Epidermal melanocyte (primary cell): ENCODE data around the gene ZDHHC14.

ENCODE experiments used
- DNase-seq: peaks from one replicate; pipeline ENCODE4 v3.0.0; 2011; ENCODE audit warnings: low spot score; ENCODE audit not compliant: insufficient read length

Gene ZDHHC14

DNA sequence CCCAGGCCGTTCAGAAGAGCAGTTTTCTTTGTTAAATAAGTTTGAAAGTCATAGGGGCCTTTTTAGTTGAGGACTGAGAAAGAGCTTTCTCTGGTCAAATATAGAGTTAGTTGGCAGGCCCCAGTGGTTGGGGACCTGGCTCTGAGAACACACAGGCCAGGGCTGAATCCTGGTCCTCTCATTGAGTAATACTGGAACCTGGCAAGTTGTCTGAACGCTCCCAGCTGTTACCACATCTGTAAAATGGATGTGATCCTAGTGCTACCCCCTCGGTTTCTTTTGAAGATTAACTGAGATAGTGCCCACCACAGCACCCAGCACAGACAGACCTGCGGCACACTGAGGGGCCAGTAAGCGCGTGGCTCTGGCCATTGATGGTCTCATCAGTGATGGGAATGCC is 215.5 kb downstream of the ZDHHC14 start:
- DNase-seq = no peak

DNA sequence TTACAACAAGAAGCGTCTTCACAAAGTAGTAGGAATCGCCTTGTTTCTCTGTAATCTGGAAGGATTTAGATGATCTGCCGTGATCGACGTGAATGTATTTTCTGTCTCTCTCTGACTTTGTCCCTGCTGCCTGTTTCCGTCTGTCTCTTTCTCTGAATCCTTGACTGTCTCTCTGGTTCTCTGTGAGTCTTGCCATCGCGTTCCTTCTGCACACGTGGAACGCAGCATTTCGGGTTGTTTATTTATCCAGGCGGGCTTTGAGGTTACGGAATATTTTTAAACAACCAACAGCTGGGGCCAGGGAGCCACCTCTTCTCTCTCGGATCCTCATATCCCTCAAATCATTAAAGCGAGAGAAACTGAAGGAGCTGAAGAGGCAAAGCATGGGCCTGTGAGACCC is 215.9 kb downstream of the ZDHHC14 start:
- DNase-seq = no peak

DNA sequence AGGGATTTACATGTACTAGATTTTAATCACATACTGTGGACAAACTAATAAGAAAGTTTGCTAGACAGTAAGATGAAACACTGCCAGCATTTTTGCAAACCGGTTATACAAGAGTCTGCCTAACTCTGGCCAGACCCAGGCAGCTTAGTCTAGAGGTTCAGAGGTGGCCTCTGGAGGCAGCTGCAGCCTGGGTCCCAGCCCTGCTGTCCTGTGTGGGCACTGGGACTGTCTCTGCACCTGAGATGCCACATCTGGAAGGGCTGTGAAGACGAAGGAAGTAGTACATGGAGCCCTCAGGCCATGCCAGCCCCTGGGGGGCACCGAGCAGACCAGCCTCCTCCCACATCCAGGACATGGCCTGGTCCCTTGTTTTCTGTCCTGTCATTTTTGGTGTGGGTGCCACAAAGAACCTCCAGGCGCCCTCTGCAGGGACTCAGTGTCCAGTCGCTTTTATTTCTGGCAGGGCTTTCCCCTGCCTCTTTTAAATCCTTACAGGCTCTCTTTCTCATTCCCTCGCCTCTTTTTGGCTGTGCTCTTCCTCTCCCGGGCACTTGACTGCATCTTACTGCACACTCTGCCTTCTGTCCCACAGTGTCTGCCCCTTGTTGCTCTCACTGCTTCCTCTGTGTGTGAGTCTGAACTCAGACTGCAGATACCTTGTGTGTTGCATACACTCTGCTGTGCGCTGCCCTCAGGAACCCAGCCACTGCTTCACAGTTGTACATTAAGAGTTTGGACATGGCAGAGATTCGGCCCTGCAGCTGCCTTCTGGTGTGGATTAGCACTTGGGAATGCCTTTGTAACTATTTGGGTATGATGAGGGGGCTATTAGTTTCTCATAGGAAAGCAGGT is 216.7 kb downstream of the ZDHHC14 start:
- DNase-seq = peak; percentile 64

DNA sequence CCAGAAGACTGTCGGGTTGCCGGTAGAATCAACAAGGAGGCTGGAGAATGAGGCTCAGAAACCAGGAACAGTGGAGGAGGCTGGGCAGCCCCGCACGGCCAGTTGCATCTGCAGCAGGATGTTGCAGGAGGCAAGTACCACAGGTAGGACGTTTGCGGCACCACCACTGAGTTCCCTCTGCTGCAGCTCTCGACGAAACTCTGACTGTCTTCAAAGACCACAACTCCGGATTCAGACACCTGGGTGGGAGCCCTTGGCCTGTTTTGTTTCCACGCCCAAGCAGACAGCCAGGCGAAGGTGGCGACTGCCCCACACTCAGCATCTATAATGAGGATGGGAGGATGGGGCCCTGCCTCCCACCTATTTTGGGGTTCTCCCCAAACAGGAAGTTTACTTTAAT is 218.2 kb downstream of the ZDHHC14 start:
- DNase-seq = no peak

DNA sequence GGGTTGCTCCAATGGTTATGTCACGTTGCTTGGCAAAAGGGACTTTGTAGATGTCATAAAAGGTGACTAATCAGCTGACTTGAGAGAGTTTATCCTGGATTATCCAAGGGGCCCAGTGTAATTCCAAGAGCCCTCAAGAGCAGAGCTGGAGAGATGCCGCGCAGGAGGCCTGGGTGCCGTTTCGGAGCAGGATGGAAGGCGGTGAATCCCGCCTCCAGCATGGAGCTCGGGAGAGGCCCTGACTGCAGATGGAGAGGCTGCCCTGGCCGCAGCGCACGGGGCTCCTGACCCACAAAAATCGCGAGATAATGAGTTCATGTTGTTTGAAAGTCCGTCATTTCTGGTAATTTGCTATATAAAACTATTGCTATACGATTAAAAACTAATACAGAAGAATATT is 219.8 kb downstream of the ZDHHC14 start:
- no peak for DNase-seq

DNA sequence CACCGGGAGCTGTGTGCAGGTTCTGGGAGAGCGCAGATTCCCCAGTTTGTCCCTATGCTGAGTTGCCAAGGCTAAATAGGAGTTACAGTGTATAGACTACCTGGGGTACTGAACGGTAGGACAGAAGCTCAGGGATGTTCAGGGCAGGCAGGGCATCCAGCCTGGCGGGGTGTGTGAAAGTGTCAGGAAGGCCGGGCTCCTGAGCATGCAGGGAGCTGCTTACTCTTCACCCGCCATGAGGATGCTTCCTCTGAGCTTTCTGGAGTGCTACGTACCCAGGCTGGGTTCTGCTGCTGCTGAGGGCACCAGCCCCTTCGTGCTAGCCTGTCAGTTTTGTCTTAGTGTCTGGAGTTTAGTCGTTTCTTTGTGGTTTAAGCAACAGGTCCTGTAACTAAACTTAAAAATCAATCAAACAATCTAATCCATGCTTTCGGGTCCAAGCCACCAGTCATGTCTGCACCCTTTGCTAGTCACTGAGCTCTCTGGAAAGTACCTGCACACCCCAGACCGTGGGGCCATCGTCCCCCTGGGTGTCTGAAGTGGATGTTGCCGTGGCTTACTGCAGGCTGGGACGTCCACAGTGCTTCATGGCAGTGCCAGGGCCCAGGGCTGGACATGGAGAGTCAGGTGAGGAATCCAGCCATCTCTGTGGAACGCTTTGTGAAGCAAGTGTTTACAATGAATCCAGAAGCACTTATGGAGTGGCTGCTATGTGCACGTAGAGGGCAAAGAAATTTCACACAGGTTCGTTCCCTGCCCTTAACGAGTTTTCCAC is 221.7 kb downstream of the ZDHHC14 start:
- DNase-seq = no peak

DNA sequence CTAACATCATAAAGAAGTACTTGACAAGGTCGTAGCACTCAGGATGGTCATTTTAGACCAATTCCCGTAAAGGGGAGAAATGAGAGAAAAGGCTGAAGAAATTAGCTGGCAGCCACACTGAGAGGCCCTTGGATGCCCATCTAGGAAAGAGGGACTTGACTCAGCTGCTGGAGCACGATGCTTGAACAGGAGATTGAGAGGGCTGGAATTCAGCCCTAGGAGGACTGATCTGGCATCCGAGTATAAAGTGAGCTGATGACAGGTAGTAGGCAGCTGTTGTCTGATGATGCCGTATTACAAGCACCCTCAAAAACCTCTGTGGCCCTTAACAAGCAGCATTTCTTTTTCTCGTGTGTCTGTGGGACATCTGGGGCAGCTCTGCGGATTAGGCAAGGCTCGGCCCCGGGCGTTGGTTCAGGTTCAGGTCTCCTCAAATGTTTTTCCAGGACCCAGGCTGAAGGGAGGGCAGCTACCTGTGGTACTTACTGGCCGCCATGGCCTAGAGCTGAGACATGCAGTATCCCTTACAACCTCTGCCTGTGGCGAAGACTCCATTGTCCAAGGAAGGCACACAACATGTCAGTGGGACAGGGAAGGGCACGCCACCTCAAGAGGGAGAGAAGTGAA is 222.4 kb downstream of the ZDHHC14 start:
- DNase-seq = no peak

DNA sequence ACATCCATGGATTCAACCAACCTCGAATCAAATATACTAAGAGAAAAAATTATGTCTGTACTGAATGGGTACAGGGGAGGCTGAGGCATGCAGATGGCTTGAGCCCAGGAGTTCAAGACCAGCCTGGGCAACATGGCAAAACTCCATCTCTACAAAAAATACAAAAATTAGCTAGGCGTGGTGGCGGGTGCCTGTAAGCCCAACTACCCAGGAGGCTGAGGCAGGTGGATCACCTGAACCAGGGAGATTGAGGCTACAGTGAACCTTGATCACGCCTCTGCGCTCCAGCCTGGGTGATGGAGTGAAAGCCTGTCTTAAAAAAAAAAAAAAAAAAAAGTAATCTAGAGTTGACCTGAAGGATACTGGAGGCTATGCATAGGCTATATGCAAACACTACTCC is 223.0 kb downstream of the ZDHHC14 start:
- DNase-seq = no peak

DNA sequence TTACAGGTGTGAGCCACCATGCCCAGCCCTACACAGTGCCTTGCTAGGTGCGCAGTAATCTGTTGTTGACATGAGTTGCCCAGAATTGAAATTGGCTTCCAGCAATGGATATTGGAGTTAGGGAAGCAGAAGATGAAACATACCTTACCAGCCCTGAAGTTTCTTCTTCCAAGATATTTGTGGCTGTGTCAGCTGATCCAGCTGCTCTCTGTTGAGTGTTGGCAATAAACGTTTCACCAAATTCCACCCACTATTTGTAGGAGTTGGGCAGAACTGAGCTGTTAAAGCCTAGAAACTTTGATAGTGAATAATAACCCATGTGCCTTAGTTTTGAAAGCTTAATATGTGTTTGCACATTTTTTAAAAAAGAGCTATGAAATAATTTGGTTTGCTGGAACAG is 223.8 kb downstream of the ZDHHC14 start:
- no peak for DNase-seq

DNA sequence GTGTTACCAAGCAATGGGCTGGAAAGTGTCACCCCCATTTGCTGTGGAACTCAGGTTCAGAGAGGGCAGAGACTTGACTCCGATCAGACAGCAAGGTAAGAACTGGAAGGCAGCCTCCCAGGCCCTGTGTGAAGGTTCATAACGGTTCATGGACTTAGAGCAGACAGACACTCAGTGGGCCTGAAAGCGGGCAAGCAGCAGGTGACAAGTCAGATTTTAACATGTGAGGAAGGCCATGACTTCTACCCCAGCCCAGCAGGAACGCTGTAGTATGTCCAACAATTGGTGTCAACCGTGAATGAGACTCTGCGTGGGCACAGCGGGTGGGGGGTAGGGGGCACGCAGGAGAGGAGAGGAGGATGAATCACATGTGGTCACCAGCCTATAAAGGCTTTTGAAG is 224.5 kb downstream of the ZDHHC14 start:
- DNase-seq = no peak

DNA sequence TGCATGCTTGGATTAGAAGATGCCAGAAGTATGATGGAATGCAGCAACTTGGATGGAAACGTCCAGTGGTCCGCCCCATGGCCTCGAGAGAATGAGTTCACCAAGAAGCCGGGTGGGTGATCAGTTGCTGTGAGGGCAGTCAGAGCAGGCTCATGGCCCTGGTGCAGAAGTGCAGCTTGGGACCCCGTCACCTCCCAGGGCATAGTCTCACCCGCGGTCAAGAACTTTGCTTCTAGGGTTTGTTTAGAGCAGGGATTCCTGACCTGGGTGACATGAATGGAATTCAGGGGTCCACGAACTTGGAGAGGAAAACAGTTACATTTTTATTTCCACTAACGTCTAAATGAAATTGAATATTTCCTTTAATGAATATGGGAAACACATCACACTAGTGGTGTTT is 225.5 kb downstream of the ZDHHC14 start:
- no peak for DNase-seq

DNA sequence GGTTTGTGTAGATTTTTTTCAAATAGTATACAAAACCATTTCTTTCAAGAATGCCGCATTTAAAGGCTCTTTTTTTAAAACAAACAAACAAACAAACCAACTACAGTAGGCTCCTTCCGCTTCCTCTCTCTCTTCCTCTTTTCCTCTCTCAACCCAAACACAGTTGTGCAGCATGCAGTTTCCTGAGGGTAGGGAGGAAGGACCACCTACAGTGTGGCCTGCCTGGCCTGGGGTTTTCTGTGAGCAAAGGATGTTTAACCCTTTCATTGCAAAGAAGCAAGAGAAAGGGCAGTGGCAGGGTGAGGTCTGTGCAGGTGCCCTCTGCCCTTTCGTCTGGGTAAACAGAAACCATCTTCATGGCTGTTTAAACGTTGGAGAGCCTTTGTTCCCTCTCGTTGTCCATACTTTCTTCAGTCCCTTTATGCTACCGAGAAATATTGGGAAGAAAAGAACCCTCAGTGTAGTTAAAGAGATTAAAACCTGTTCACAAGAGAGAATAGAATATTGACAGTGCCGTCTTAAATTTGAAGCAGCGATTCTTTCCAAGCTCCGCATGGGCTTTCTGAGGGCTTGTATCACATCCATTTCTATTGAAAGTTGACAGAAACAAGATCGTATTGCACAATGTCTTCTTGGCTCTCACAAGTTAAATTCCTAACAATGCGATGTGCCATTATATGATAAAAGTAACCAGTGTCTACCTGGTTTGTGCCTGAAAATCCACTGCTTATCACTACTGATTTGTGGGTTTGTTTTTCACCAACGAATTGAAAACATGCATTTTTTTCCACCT is 226.5 kb downstream of the ZDHHC14 start:
- DNase-seq = no peak

DNA sequence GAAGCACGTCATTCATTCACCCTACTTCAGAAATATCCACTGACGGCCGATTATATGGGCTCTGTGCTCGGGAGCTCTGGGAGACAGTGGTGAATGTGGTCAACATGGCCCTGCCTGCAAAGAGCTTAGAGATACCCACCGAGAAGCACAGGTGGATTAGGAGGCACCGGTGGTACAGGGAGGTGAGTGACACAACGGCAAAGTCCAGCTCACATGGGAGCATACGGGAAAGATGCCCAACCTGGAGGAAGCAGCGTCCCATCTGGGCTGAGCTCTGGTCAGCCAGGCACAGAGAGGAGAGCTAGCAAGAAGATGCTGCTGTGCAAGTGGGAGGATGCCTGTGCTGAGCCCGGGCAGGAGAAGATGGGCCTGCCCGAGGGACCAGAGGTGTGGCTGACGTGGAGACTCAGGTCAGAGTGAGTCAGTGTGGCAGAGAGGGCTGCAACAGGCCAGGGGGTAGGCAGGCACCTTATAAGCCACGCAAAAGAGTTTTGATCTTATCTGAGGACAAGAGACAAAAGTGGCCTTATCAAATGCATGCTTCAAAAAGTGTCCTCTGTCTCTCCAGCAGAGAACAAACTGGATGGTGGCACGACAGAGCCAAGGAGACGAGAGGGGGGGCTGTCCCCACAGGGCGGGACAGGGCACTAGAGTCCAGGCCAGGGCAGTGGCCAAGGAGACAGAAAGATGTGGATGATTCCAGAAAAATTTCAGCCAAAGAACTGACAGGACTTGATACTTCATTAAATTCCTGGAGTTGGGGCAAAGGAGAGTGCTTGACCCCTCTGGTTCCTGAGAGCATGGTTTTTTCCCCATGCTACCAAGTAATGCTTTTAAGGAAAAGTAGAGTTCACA is 227.5 kb downstream of the ZDHHC14 start:
- no peak for DNase-seq

DNA sequence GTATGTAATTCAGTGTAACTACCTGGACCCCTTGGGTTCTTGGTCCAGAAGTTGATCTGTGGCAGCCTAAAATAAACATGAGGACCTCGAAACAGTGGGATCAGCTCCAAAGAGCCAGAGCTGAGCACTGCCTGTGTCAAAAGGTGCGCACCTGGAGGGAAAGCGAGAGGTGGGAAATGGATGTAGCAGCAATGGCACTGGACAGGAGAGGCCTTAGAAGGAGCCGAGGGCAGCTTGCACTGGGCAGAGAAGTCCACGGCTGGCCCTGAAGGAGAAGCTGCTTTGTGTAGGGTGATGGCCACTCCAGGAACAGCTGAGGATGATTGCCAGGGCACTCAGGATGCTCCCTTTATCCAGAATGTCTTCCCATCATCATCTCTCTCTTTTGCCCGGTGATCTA is 228.1 kb downstream of the ZDHHC14 start:
- no peak for DNase-seq

DNA sequence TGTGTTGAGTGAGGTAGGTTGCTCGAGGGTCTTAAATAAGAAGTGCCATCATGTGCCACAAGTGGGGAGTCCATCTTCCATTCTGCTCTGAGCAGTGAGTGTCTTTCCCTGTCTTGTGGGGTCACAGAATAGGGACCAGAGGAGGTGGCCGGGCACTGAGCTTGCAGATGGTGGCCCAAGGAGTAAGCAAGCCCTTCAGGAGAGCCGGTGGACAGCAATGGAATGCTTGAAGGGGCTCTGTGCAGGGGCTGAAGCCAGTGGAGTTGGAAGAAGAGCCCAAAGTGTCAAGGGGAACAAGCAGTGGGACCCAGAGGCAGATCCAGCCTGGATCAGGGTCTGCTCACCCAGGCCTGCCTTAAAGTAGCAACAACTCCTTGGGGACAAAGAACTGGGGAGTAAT is 228.6 kb downstream of the ZDHHC14 start:
- DNase-seq = no peak

DNA sequence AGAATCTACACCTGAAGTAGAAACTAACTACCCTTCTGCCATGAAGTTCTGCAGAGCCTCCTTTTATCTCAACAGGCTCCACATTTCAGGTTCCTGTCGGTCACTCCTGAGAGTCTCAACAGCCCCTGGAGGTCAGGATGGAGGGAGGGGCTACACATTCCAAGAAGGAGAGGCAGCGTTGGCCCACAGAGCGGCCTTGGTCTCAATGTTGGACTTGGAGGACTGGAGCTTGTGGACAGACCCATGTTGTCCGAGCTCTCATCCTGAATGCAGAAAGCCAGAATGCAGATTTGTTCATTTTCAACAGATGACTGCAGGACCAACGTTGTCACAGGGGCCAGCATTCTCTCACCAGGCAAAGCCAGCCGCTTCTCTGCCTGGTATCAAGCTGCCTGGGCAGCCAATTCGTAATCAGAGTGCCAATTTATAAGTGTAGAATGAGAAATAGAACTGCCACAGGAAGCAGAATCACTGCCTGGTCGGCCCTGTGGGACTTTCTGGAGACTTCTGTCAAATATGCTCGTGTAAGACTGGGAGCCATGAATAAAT is 229.5 kb downstream of the ZDHHC14 start:
- no peak for DNase-seq

DNA sequence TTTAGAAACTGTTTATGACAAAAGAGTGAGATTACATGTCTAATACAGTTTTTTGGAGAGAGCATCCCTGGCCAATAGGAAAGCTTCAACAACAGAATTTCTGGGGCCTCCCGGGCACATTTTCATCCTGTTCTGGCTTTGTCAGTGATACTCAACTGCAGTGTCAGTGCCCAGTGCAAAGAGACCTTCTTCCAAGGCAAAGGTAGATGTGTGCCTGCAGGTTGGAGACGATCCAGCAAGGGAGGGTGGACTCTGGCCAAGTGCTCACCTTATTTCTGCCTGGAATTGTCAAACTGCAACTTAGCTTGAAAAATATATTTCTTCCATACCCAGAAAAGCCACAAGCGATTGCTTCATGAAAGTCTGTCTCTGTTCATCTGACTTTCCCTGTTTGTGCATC is 230.4 kb downstream of the ZDHHC14 start:
- DNase-seq = no peak

DNA sequence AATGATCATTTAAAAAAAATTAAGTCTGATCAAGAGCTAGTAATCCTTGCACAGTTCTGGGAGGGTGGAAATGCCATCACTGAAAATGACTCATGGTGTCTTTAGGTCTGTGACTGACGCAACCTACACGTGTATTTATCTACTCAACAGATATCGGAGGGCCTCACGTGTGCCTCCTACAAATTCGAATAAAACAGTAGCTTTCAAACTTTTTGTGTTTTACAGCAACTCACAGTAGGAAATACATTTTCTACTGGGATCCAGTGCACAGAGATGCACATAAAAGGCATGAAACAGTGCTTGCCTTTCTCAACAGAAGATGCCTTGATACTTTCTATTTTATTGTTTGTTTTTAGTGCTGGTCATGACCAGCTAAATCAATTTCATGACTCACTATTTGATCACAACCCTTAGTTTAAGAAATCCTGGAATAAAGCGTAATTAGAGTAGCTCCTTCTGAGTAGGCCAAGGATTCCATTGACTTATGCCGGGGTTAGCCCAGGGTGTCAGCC is 232.1 kb downstream of the ZDHHC14 start:
- peak; percentile 45 for DNase-seq

DNA sequence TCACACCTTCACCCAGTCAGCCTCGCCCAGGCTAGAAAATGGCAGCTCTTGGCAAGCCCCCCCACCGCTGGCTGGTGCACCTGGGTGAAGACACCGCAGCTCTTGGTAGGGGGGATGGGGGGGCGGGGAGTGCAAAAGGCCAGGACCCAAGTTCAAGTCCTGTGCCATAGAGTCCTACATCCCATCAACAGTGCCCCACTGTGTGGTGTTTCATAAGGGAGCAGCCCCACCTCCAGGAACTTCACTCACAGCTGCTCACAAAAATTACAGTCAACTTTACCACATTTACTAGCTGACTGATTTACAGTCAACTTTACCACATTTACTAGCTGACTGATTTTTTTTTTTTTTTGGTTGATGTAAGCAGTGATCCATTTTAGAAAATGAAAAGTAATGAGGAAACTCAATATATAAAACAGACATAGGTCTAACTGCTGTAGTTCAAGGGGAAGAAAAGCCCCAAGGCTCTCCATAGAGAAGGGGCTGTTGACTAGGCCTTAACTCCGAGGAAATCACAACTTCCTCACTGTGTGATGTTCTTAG is 233.1 kb downstream of the ZDHHC14 start:
- no peak for DNase-seq

DNA sequence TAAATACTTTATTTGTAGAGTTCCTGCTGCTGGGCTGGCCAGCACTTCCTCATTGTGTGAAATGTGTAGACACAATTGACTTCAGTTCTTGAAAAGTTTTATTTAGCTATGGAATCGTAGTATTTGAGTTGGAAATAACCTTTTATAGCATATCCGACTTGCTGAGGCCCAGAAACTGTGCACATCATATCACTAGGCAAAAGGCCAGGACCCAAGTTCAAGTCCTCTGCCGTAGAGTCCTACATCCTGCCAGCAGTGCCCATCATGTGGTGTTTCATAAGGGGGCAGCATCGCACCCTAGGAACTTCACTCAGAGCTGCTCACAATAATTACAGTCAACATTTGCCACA is 234.4 kb downstream of the ZDHHC14 start:
- DNase-seq = no peak
